HepG2 (cell line): ENCODE results near the gene SLC4A11. TPM values are rescaled to one million over a fixed set of nuclear protein-coding genes. Genes with fewer than 3 reads are reported as not detected.

ENCODE experiments used
- ATAC-seq: fragments of 200-7000 bp; cut with Tn5 transposase; 3 replicates; pipeline ENCODE4 v1.9.1; 2020; ENCODE audit warnings: mild to moderate bottlenecking, moderate library complexity
- BruUV-seq: library from RNA; stranded (reverse); fragments of 400-500 nt; replicated peaks from 2 replicates; lab custom pipeline; 2021; lab: Mats Ljungman, UMichigan
- CTCF ChIA-PET: fragments of 300-600 bp; formaldehyde crosslinking; extraction: SDS; loops from one replicate; lab custom pipeline; 2021; ENCODE audit warnings: low total read pairs, inconsistent platforms, low intra/inter-chr PET ratio; lab: Yijun Ruan, JAX
- POLR2A ChIA-PET: fragments of 350-600 bp; sonication (Branson Sonifier 250); formaldehyde crosslinking; loops from one replicate; lab custom pipeline; 2020; ENCODE audit warnings: antibody characterized with exemption, inconsistent platforms; lab: Yijun Ruan, JAX
- DNase-seq: peaks from one replicate; pipeline ENCODE4 v3.0.0-alpha.2; 2015; ENCODE audit warnings: low spot score
- FAIRE-seq: peaks from 3 replicates; lab custom pipeline; 2011; peaks lifted over from hg19 to GRCh38; lab: Jason Lieb, UNC
- H2AFZ ChIP-seq: one replicate; pipeline ENCODE4 v1.6.1; 2011; ENCODE audit warnings: low read length, inconsistent platforms
- H3K27ac ChIP-seq: fragments of 300-600 bp; 3 replicates; pipeline ENCODE4 v1.8.0; 2011; ENCODE audit warnings: mixed run types, mild to moderate bottlenecking, mixed read lengths, low read length, inconsistent platforms; ENCODE audit not compliant: insufficient read depth; ENCODE audit errors: extremely low read length
- H3K27me3 ChIP-seq, 2 experiments: fragments of 200-600 bp in 1 of 2; 2 replicates in 1 of 2; 3 replicates in 1 of 2; pipeline versions ENCODE4 v1.6.0 to v1.8.0; 2011; ENCODE audit warnings: low read length in 2 of 2, mild to moderate bottlenecking in 2 of 2, moderate library complexity in 2 of 2, inconsistent platforms in 1 of 2; ENCODE audit not compliant: insufficient read depth in 2 of 2, control insufficient read depth in 1 of 2
- H3K36me3 ChIP-seq, 2 experiments: fragments of 200-600 bp in 1 of 2; replicated peaks in 1 of 2; 2 replicates in 1 of 2; 3 replicates in 1 of 2; pipeline versions ENCODE4 v1.5.1 to v1.8.0; 2011; ENCODE audit warnings: low read length in 2 of 2, inconsistent platforms in 1 of 2; ENCODE audit not compliant: insufficient read depth in 2 of 2, control insufficient read depth in 1 of 2
- H3K4me1 ChIP-seq: 2 replicates; pipeline ENCODE4 v1.5.1; 2012; ENCODE audit warnings: low read length, inconsistent platforms; ENCODE audit not compliant: insufficient read depth
- H3K4me2 ChIP-seq: 2 replicates; pipeline ENCODE4 v1.6.0; 2011; ENCODE audit warnings: low read depth, low read length, inconsistent platforms
- H3K4me3 ChIP-seq, 3 experiments: fragments of 200-600 bp in 1 of 3; sonication (generic), shearing (Covaris generic) in 1 of 3; replicated peaks in 1 of 3; 2 replicates each; pipeline ENCODE4 v1.5.1; 2011 to 2016; ENCODE audit warnings: low read length in 3 of 3, inconsistent platforms in 2 of 3, low read depth in 2 of 3, mild to moderate bottlenecking in 2 of 3, control low read depth in 1 of 3, mixed read lengths in 1 of 3; ENCODE audit not compliant: insufficient read depth in 1 of 3
- H3K79me2 ChIP-seq: one replicate; pipeline ENCODE4 v1.6.1; 2011; ENCODE audit warnings: low read length, inconsistent platforms; ENCODE audit not compliant: insufficient read depth
- H3K9ac ChIP-seq: 2 replicates; pipeline ENCODE4 v1.6.0; 2011; ENCODE audit warnings: mild to moderate bottlenecking, low read depth, low read length, inconsistent platforms; ENCODE audit not compliant: insufficient read depth
- H3K9me3 ChIP-seq: 2 replicates; pipeline ENCODE4 v1.5.1; 2012; ENCODE audit warnings: mild to moderate bottlenecking, low read length
- H4K20me1 ChIP-seq: 2 replicates; pipeline ENCODE4 v1.6.0; 2011; ENCODE audit warnings: inconsistent platforms, mild to moderate bottlenecking, low read length, moderate library complexity; ENCODE audit not compliant: insufficient read depth
- CBX2 ChIP-seq, 2 experiments: fragments of 200-600 bp in 1 of 2; sonication (generic); formaldehyde crosslinking in 1 of 2; IDR thresholded peaks; 2 replicates each; pipeline versions ENCODE4 v1.7.0 to v1.8.1; 2018 to 2022; ENCODE audit warnings: low read depth in 2 of 2, low read length in 1 of 2, mild to moderate bottlenecking in 1 of 2, missing genetic modification reagents in 1 of 2
- EED ChIP-seq: sonication (generic); formaldehyde crosslinking; IDR thresholded peaks from 2 replicates; pipeline ENCODE4 v1.5.0; 2020; ENCODE audit warnings: mild to moderate bottlenecking, missing genetic modification reagents
- NFYC ChIP-seq: IDR thresholded peaks from 2 replicates; pipeline ENCODE4 v1.6.1; 2016; ENCODE audit warnings: missing genetic modification reagents, missing compliant biosample characterization
- NONO ChIP-seq, 2 experiments: fragments of 450-650 bp in 1 of 2; sonication (generic) in 1 of 2; formaldehyde crosslinking in 1 of 2; IDR thresholded peaks in 1 of 2; conservative IDR thresholded peaks in 1 of 2; 2 replicates each; pipeline versions ENCODE4 v1.6.1 to v1.8.0; 2017 to 2022; ENCODE audit warnings: mild to moderate bottlenecking in 1 of 2, missing genetic modification reagents in 1 of 2, moderate library complexity in 1 of 2
- NR2F2 ChIP-seq: IDR thresholded peaks from 2 replicates; pipeline ENCODE4 v1.6.1; 2012; ENCODE audit warnings: low read depth, inconsistent platforms, borderline replicate concordance
- RNF2 ChIP-seq: fragments of 450-650 bp; conservative IDR thresholded peaks from 2 replicates; pipeline ENCODE4 v1.6.1; 2016; ENCODE audit warnings: low read depth
- ZNF766 ChIP-seq: sonication (generic); formaldehyde crosslinking; IDR thresholded peaks from 2 replicates; pipeline ENCODE4 v1.5.0; 2020; ENCODE audit warnings: missing genetic modification reagents, borderline replicate concordance
- ZNF816 ChIP-seq: sonication (generic); formaldehyde crosslinking; IDR thresholded peaks from 2 replicates; pipeline ENCODE4 v1.8.0; 2022; ENCODE audit warnings: missing genetic modification reagents, mild to moderate bottlenecking, borderline replicate concordance
- ZNF891 ChIP-seq: sonication (generic); formaldehyde crosslinking; IDR thresholded peaks from 2 replicates; pipeline ENCODE4 v1.5.0; 2020; ENCODE audit warnings: mild to moderate bottlenecking, missing genetic modification reagents
- WGBS: methylation state at CpG from one replicate; pipeline ENCODE4 v1.1.6; 2017; ENCODE audit warnings: low lambda C conversion rate; 5-methylcytosine and 5-hydroxymethylcytosine counted together
- in situ Hi-C: cut with HindIII; loops from 2 replicates; pipeline ENCODE4 v1.10.0; 2017; ENCODE audit warnings: low pct_unique_long_range_greater_than_20kb; ENCODE audit not compliant: extremely low pct_ligation_motif_present
- intact Hi-C: fragments of 100-400 bp; cut with micrococcal nuclease; formaldehyde crosslinking; loops from one replicate; pipeline ENCODE4 v1.10.0; 2022; ENCODE audit not compliant: unreplicated experiment
- polyA plus RNA-seq, 8 experiments: library from polyadenylated mRNA; depleted of rRNA in 3 of 8; stranded (reverse) in 7 of 8; unstranded in 1 of 8; fragments of >200 nt; fragmentation: Illumina TruSeq in 4 of 8; extraction: Trizol in 4 of 8; gene quantifications; 2 replicates each; pipeline versions ENCODE4 v1.2.1 to v1.2.3, GENCODE V29; 2011 to 2016; ENCODE audit warnings: low read depth in 4 of 8, missing spikeins in 1 of 8, mixed read lengths in 1 of 8; ENCODE audit not compliant: insufficient read depth in 1 of 8
- total RNA-seq, 5 experiments: library from RNA; depleted of rRNA; stranded (reverse); fragments of >200 nt; fragmentation: Illumina TruSeq; extraction: Trizol; gene quantifications; 2 replicates each; pipeline ENCODE4 v1.2.3, GENCODE V29; 2016; ENCODE audit warnings: low read depth in 1 of 5
- TF ChIP-seq, protein P1 (sequence below): IDR thresholded peaks from 2 replicates; pipeline ENCODE4 v1.6.1; 2012; ENCODE audit warnings: low read length, improper control_type of control experiment
- TF ChIP-seq, protein P2 (sequence below): sonication (generic); formaldehyde crosslinking; IDR thresholded peaks from 2 replicates; pipeline ENCODE4 v1.4.0; 2020; ENCODE audit warnings: missing genetic modification reagents
- TF ChIP-seq, protein P3 (sequence below): sonication (generic); formaldehyde crosslinking; IDR thresholded peaks from 2 replicates; pipeline ENCODE4 v1.5.0; 2020; ENCODE audit warnings: mild to moderate bottlenecking, missing genetic modification reagents, moderate library complexity
- TF ChIP-seq, protein P4 (sequence below): sonication (generic); formaldehyde crosslinking; IDR thresholded peaks from 2 replicates; pipeline ENCODE4 v1.5.1; 2020; ENCODE audit warnings: mild to moderate bottlenecking, moderate library complexity, missing genetic modification reagents

SLC4A11 gene
- total and polyA plus RNA-seq, 2 of the 13 experiments (the other 11 are each of a cell fraction or from before 2014, with no cell fraction given): 3.9 to 27.0 TPM

DNA sequence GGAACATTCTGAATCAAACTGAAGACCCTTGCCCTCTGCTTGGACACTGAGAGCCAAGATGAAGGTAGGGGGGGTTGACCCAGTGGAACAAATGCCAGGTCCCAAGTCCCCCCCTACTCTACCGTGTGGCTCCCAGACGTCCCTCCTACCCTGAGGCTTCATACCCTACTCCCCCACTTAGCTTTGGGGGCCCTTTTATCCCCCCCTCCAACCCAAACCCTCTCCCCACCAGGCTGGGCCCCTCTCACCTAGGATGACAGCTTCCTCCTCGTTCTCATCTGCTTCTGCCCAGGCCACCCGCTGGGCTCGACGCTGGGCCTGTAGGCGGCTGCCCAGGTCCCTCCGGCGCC, 36.0 kb downstream of the SLC4A11 start (continued):
- TF ChIP-seq, protein P1, sequence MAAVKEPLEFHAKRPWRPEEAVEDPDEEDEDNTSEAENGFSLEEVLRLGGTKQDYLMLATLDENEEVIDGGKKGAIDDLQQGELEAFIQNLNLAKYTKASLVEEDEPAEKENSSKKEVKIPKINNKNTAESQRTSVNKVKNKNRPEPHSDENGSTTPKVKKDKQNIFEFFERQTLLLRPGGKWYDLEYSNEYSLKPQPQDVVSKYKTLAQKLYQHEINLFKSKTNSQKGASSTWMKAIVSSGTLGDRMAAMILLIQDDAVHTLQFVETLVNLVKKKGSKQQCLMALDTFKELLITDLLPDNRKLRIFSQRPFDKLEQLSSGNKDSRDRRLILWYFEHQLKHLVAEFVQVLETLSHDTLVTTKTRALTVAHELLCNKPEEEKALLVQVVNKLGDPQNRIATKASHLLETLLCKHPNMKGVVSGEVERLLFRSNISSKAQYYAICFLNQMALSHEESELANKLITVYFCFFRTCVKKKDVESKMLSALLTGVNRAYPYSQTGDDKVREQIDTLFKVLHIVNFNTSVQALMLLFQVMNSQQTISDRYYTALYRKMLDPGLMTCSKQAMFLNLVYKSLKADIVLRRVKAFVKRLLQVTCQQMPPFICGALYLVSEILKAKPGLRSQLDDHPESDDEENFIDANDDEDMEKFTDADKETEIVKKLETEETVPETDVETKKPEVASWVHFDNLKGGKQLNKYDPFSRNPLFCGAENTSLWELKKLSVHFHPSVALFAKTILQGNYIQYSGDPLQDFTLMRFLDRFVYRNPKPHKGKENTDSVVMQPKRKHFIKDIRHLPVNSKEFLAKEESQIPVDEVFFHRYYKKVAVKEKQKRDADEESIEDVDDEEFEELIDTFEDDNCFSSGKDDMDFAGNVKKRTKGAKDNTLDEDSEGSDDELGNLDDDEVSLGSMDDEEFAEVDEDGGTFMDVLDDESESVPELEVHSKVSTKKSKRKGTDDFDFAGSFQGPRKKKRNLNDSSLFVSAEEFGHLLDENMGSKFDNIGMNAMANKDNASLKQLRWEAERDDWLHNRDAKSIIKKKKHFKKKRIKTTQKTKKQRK: no peak
- no peak for TF ChIP-seq CBX2 (IDR thresholded peaks at IDR 0.05; ENCODE audit: low read depth, low read length)
- TF ChIP-seq CBX2 (CRISPR knock-in tag; IDR thresholded peaks at IDR 0.05; ENCODE audit: low read depth): no peak
- no peak for TF ChIP-seq NFYC (CRISPR knock-in tag)
- TF ChIP-seq EED (CRISPR knock-in tag): 0 out of 2 replicates have a peak, but pooled peaks have one; percentile 3
- peak; percentile 71; the same call in 1 of the 2 replicates for TF ChIP-seq RNF2
- TF ChIP-seq ZNF816: no peak
- no peak for TF ChIP-seq NR2F2
- TF ChIP-seq, protein P2, sequence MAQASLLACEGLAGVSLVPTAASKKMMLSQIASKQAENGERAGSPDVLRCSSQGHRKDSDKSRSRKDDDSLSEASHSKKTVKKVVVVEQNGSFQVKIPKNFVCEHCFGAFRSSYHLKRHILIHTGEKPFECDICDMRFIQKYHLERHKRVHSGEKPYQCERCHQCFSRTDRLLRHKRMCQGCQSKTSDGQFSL (CRISPR knock-in tag): peak; percentile 32; the same call in 1 of the 2 replicates

DNA sequence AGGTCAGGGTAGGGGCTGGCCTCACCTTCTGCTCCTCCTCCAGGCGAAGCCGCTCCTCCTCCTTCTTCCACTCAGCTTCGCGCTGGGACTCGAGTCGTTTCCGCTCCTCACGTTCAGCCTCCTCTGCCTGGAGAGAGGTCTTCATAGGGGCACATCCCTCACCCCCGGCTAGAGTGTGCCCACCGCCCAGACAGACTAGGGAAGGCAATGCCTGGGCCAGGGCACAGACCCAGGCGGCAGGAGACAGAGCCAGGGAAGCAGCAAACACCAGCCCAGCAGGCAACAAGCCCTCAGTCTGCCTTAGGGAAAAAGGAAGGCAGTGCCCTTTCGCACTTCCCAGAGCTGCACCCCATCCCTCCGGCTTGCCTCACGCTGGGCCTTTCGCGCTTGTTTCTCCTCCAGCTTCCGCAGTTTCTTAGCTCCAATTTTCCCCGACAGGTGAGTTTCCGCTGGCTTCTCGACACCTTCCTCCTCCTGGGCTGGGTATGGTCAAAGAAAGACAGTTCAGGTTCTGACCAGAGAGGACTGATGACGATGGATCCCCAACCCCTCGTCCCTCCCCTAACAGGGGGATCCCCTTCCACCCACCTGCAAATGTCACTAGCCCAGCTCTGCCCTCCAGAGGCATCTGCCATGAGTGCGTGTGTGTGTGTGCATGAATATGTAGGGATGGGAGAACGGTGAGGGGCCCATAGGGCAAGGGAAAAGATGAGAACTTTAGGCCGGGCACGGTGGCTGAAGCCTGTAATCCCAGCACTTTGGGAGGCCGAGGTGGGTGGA, 38.8 kb downstream of the SLC4A11 start:
- CTCF ChIA-PET: no interaction called here
- TF ChIP-seq, protein P3, sequence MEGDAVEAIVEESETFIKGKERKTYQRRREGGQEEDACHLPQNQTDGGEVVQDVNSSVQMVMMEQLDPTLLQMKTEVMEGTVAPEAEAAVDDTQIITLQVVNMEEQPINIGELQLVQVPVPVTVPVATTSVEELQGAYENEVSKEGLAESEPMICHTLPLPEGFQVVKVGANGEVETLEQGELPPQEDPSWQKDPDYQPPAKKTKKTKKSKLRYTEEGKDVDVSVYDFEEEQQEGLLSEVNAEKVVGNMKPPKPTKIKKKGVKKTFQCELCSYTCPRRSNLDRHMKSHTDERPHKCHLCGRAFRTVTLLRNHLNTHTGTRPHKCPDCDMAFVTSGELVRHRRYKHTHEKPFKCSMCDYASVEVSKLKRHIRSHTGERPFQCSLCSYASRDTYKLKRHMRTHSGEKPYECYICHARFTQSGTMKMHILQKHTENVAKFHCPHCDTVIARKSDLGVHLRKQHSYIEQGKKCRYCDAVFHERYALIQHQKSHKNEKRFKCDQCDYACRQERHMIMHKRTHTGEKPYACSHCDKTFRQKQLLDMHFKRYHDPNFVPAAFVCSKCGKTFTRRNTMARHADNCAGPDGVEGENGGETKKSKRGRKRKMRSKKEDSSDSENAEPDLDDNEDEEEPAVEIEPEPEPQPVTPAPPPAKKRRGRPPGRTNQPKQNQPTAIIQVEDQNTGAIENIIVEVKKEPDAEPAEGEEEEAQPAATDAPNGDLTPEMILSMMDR (CRISPR knock-in tag): peak; percentile 49
- TF ChIP-seq, protein P4, sequence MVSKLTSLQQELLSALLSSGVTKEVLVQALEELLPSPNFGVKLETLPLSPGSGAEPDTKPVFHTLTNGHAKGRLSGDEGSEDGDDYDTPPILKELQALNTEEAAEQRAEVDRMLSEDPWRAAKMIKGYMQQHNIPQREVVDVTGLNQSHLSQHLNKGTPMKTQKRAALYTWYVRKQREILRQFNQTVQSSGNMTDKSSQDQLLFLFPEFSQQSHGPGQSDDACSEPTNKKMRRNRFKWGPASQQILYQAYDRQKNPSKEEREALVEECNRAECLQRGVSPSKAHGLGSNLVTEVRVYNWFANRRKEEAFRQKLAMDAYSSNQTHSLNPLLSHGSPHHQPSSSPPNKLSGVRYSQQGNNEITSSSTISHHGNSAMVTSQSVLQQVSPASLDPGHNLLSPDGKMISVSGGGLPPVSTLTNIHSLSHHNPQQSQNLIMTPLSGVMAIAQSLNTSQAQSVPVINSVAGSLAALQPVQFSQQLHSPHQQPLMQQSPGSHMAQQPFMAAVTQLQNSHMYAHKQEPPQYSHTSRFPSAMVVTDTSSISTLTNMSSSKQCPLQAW (CRISPR knock-in tag): peak; percentile 42; the same call in 1 of the 2 replicates
- TF ChIP-seq ZNF766 (CRISPR knock-in tag): no peak
- no peak for TF ChIP-seq NONO (IDR thresholded peaks at IDR 0.05)
- TF ChIP-seq NONO (CRISPR knock-in tag; conservative IDR thresholded peaks at IDR 0.05): 0 out of 2 replicates have a peak, but pooled peaks have one; percentile 20
- TF ChIP-seq ZNF891 (CRISPR knock-in tag): no peak

More for the DNA sequence above, 38.8 kb downstream of the SLC4A11 start:
- no peaks in the 10 kb centered on the region for H3K9me3 ChIP-seq
- intact Hi-C loops: no loop called here
- H3K27ac ChIP-seq: no peak overlapping the region
- H3K4me2 ChIP-seq: no peak overlapping the region
- peaks cover 4% of the 10 kb centered on the region; the same call in 1 of the 2 replicates for H4K20me1 ChIP-seq
- POLR2A ChIA-PET: interaction anchor here (1.2 to 1.4 kb wide), 3 partner anchors 9 to 22 kb away, joined by 3 to 6 read pairs (median 5); partner anchors contain the start of gene ITPA
- H2AFZ ChIP-seq: no peak overlapping the region
- ATAC-seq (no peak), FAIRE-seq (no peak), DNase-seq (no peak)
- no peaks in the 10 kb centered on the region; a peak in 1 of 5 replicates for H3K27me3 ChIP-seq
- peaks cover 36 to 54% of the 10 kb centered on the region in 2 experiments for H3K36me3 ChIP-seq
- 97% methylated on average over 27 of the region's 27 CpGs for WGBS
- H3K4me3 ChIP-seq: no peak overlapping the region
- in situ Hi-C loops: no loop called here
- no peak overlapping the region for H3K9ac ChIP-seq
- H3K4me1 ChIP-seq: peaks cover 18% of the 10 kb centered on the region
- BruUV-seq: no TSS peak
- H3K79me2 ChIP-seq: peaks cover 23% of the 10 kb centered on the region
